H9 (cell line): ENCODE data around the gene HKDC1. TPM values are rescaled to one million over a fixed set of nuclear protein-coding genes. Genes with fewer than 3 reads are reported as not detected.

Source experiments
- DNase-seq: peaks from one replicate; pipeline ENCODE4 v3.0.0-alpha.2; 2017
- H2AFZ ChIP-seq: one replicate; pipeline ENCODE4 v1.6.1; 2013; ENCODE audit warnings: mild to moderate bottlenecking, low read length, control low read depth, moderate library complexity
- H2AK5ac ChIP-seq: 2 replicates; pipeline ENCODE4 v1.6.1; 2013; ENCODE audit warnings: low read length, control low read depth, mixed read lengths; ENCODE audit not compliant: insufficient read length
- H2BK120ac ChIP-seq: one replicate; pipeline ENCODE4 v1.6.1; 2013; ENCODE audit warnings: low read depth, mild to moderate bottlenecking, low read length, control low read depth, inconsistent platforms; ENCODE audit not compliant: poor library complexity, severe bottlenecking
- H2BK12ac ChIP-seq: 2 replicates; pipeline ENCODE4 v1.6.1; 2013; ENCODE audit warnings: low read length, control low read depth, mixed read lengths, low read depth; ENCODE audit not compliant: insufficient read length
- H2BK15ac ChIP-seq: 2 replicates; pipeline ENCODE4 v1.6.1; 2013; ENCODE audit warnings: low read depth, low read length, control low read depth
- H2BK20ac ChIP-seq: one replicate; pipeline ENCODE4 v1.6.1; 2013; ENCODE audit warnings: low read depth, mild to moderate bottlenecking, low read length, control low read depth, inconsistent platforms; ENCODE audit not compliant: poor library complexity, severe bottlenecking
- H2BK5ac ChIP-seq: 2 replicates; pipeline ENCODE4 v1.6.1; 2013; ENCODE audit warnings: low read length, control low read depth, mixed read lengths; ENCODE audit not compliant: insufficient read length
- H3K14ac ChIP-seq: 2 replicates; pipeline ENCODE4 v1.6.1; 2013; ENCODE audit warnings: low read length, control low read depth; ENCODE audit not compliant: insufficient read depth
- H3K18ac ChIP-seq: 2 replicates; pipeline ENCODE4 v1.6.1; 2013; ENCODE audit warnings: low read depth, mild to moderate bottlenecking, mixed read lengths, low read length, control low read depth; ENCODE audit not compliant: insufficient read length
- H3K23ac ChIP-seq: 2 replicates; pipeline ENCODE4 v1.6.1; 2013; ENCODE audit warnings: low read length, control low read depth, mixed read lengths, low read depth; ENCODE audit not compliant: insufficient read length
- H3K23me2 ChIP-seq: 2 replicates; pipeline ENCODE4 v1.6.1; 2013; ENCODE audit warnings: low read depth, mild to moderate bottlenecking, mixed read lengths, low read length, control low read depth; ENCODE audit not compliant: insufficient read length, poor library complexity, severe bottlenecking
- H3K27ac ChIP-seq: 2 replicates; pipeline ENCODE4 v1.5.1; 2013; ENCODE audit warnings: low read length, control low read depth, mixed read lengths, low read depth; ENCODE audit not compliant: insufficient read length
- H3K27me3 ChIP-seq: 2 replicates; pipeline ENCODE4 v1.6.1; 2013; ENCODE audit warnings: low read length, control low read depth, inconsistent platforms; ENCODE audit not compliant: insufficient read depth
- H3K4ac ChIP-seq: 2 replicates; pipeline ENCODE4 v1.6.1; 2013; ENCODE audit warnings: low read depth, mild to moderate bottlenecking, control low read depth, inconsistent platforms, low read length, moderate library complexity
- H3K4me1 ChIP-seq: 2 replicates; pipeline ENCODE4 v1.6.1; 2013; ENCODE audit warnings: low read length, control low read depth, inconsistent platforms; ENCODE audit not compliant: insufficient read depth
- H3K4me2 ChIP-seq: 2 replicates; pipeline ENCODE4 v1.6.1; 2013; ENCODE audit warnings: low read length, control low read depth, mixed read lengths; ENCODE audit not compliant: insufficient read length, insufficient read depth
- H3K56ac ChIP-seq: 2 replicates; pipeline ENCODE4 v1.6.1; 2013; ENCODE audit warnings: low read depth, mild to moderate bottlenecking, mixed read lengths, low read length, control low read depth; ENCODE audit not compliant: insufficient read length
- H3K79me1 ChIP-seq: 2 replicates; pipeline ENCODE4 v1.6.1; 2013; ENCODE audit warnings: low read depth, mild to moderate bottlenecking, moderate library complexity, low read length, control low read depth, inconsistent platforms; ENCODE audit not compliant: insufficient read depth, poor library complexity, severe bottlenecking
- H3K79me2 ChIP-seq: 2 replicates; pipeline ENCODE4 v1.6.1; 2013; ENCODE audit warnings: low read length, control low read depth, inconsistent platforms; ENCODE audit not compliant: insufficient read depth
- H3K9ac ChIP-seq: 2 replicates; pipeline ENCODE4 v1.6.1; 2013; ENCODE audit warnings: low read length, control low read depth, mixed read lengths; ENCODE audit not compliant: insufficient read length; ENCODE audit errors: extremely low read depth
- H3K9me3 ChIP-seq: one replicate; pipeline ENCODE4 v1.6.1; 2013; ENCODE audit warnings: low read depth, low read length, inconsistent platforms; ENCODE audit not compliant: control insufficient read depth
- H3T11ph ChIP-seq: one replicate; pipeline ENCODE4 v1.6.1; 2013; ENCODE audit warnings: mild to moderate bottlenecking, low read length, control low read depth, inconsistent platforms
- H4K20me1 ChIP-seq: one replicate; pipeline ENCODE4 v1.6.1; 2013; ENCODE audit not compliant: control insufficient read depth, insufficient read length, insufficient read depth
- H4K5ac ChIP-seq: 2 replicates; pipeline ENCODE4 v1.6.1; 2013; ENCODE audit warnings: low read depth, mild to moderate bottlenecking, mixed read lengths, low read length, control low read depth; ENCODE audit not compliant: insufficient read length
- H4K8ac ChIP-seq: replicated peaks from 2 replicates; pipeline ENCODE4 v1.6.1; 2013; ENCODE audit warnings: low read length, control low read depth, mixed read lengths, low read depth; ENCODE audit not compliant: insufficient read length
- H4K91ac ChIP-seq: 2 replicates; pipeline ENCODE4 v1.6.1; 2013; ENCODE audit warnings: low read depth, mild to moderate bottlenecking, moderate library complexity, mixed read lengths, low read length, control low read depth; ENCODE audit not compliant: insufficient read length
- H3K27ac Mint-ChIP-seq, 3 experiments: 2 replicates in 2 of 3; 3 replicates in 1 of 3; pipeline ENCODE4 v1.8.0; 2020 to 2021; ENCODE audit warnings: mixed read lengths in 3 of 3, mild to moderate bottlenecking in 1 of 3, moderate library complexity in 1 of 3
- H3K27me3 Mint-ChIP-seq: 2 replicates; pipeline ENCODE4 v1.8.0; 2021; ENCODE audit warnings: low read depth, mild to moderate bottlenecking, moderate library complexity, mixed read lengths
- H3K36me3 Mint-ChIP-seq, 3 experiments: 2 replicates in 2 of 3; 3 replicates in 1 of 3; pipeline ENCODE4 v1.8.0; 2020 to 2021; ENCODE audit warnings: low read depth in 3 of 3, mixed read lengths in 3 of 3; ENCODE audit not compliant: insufficient read depth in 1 of 3
- H3K4me1 Mint-ChIP-seq, 2 experiments: 2 replicates each; pipeline ENCODE4 v1.8.0; 2020; ENCODE audit warnings: mixed read lengths in 2 of 2
- H3K4me3 Mint-ChIP-seq, 2 experiments: 2 replicates in 1 of 2; 3 replicates in 1 of 2; pipeline ENCODE4 v1.8.0; 2020 to 2021; ENCODE audit warnings: mild to moderate bottlenecking in 2 of 2, mixed read lengths in 2 of 2, moderate library complexity in 1 of 2
- H3K9me3 Mint-ChIP-seq, 2 experiments: 2 replicates in 1 of 2; 3 replicates in 1 of 2; pipeline ENCODE4 v1.8.0; 2020; ENCODE audit warnings: mild to moderate bottlenecking in 2 of 2, mixed read lengths in 2 of 2, moderate library complexity in 1 of 2
- WGBS: extraction: QIAGEN DNeasy Blood & Tissue Kit; methylation state at CpG from one replicate; pipeline ENCODE4 v1.1.7; 2013; ENCODE audit warnings: missing lambda C conversion rate, low lambda C conversion rate, mixed read lengths; ENCODE audit not compliant: insufficient read length; ENCODE audit errors: extremely low coverage; 5-methylcytosine and 5-hydroxymethylcytosine counted together
- total RNA-seq: library from RNA; stranded (reverse); gene quantifications from 2 replicates; pipeline ENCODE4 v1.2.1, GENCODE V29; 2021
- TF ChIP-seq, protein P1 (sequence below): fragments of 200-600 bp; sonication (generic); conservative IDR thresholded peaks from 3 replicates; pipeline ENCODE4 v1.8.0; 2021; ENCODE audit warnings: antibody characterized with exemption, mild to moderate bottlenecking

The HKDC1 gene
- total RNA-seq, 1 experiment from 2014 or later, result not detected

DNA sequence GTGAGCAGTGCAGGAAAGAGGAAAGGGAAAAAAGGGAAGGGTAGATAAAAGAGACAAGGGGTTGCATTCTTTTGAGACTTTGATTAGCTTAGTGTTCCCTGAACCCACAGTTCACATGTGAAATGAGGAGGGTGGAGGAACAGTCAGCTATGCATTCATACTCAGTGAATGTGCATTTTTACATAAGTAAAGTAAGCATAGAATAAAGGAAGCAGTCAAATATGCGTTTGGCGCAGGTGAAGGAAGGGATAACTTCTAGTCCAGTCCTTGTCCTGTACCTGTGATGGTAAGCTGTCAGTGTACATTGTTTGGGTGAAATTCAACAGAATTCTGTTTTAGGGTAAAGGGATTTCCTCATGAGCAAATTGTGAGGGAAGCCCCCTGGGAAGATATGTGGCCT is 86.3 kb downstream of the HKDC1 start:
- Histone ChIP-seq H3K27ac (no peak overlapping the region), H2BK20ac (no peak overlapping the region), H4K20me1 (no peaks in the 10 kb centered on the region), H2BK120ac (no peak overlapping the region), H3K79me1 (no peaks in the 10 kb centered on the region), H3T11ph (no peak overlapping the region), H3K27me3 (no peaks in the 10 kb centered on the region), H3K4ac (no peak overlapping the region), H3K79me2 (no peaks in the 10 kb centered on the region), H3K56ac (no peak overlapping the region), H3K9me3 (no peaks in the 10 kb centered on the region), H3K4me2 (no peak overlapping the region), H2BK15ac (no peak overlapping the region), H3K9ac (no peak overlapping the region), H3K4me1 (no peaks in the 10 kb centered on the region), H3K14ac (no peak overlapping the region), H2AK5ac (no peak overlapping the region), H4K5ac (no peak overlapping the region), H4K8ac (no peak overlapping the region), H2BK5ac (no peak overlapping the region), H3K23me2 (no peaks in the 10 kb centered on the region), H2BK12ac (no peak overlapping the region), H4K91ac (no peak overlapping the region), H3K18ac (no peak overlapping the region), H3K23ac (no peak overlapping the region), H2AFZ (no peak overlapping the region)
- Mint-ChIP-seq H3K9me3 (peaks cover 5 to 7% of the 10 kb centered on the region in 2 experiments), H3K36me3 (peaks cover 3 to 7% (median 6%) of the 10 kb centered on the region in 3 experiments; a peak in 4 of 7 replicates), H3K27ac (no peak overlapping the region), H3K4me3 (no peak overlapping the region), H3K4me1 (peaks cover 4 to 7% of the 10 kb centered on the region in 2 experiments), H3K27me3 (0 out of 2 replicates have a peak, but pooled peaks cover 2% of the 10 kb centered on the region)
- no CpG with 5 or more reads among the region's 2 CpGs for WGBS
- TF ChIP-seq, protein P1, sequence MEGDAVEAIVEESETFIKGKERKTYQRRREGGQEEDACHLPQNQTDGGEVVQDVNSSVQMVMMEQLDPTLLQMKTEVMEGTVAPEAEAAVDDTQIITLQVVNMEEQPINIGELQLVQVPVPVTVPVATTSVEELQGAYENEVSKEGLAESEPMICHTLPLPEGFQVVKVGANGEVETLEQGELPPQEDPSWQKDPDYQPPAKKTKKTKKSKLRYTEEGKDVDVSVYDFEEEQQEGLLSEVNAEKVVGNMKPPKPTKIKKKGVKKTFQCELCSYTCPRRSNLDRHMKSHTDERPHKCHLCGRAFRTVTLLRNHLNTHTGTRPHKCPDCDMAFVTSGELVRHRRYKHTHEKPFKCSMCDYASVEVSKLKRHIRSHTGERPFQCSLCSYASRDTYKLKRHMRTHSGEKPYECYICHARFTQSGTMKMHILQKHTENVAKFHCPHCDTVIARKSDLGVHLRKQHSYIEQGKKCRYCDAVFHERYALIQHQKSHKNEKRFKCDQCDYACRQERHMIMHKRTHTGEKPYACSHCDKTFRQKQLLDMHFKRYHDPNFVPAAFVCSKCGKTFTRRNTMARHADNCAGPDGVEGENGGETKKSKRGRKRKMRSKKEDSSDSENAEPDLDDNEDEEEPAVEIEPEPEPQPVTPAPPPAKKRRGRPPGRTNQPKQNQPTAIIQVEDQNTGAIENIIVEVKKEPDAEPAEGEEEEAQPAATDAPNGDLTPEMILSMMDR, result no peak
- DNase-seq, result no peak
